ENCODE data around the gene TMEM82. TPM values are rescaled to one million over a fixed set of nuclear protein-coding genes. Genes with fewer than 3 reads are reported as not detected.

Gene TMEM82
- total and polyA plus RNA-seq, 2 of the 13 experiments (the other 11 are each of a cell fraction or from before 2014, with no cell fraction given): 0.24 to 0.97 TPM

DNA sequence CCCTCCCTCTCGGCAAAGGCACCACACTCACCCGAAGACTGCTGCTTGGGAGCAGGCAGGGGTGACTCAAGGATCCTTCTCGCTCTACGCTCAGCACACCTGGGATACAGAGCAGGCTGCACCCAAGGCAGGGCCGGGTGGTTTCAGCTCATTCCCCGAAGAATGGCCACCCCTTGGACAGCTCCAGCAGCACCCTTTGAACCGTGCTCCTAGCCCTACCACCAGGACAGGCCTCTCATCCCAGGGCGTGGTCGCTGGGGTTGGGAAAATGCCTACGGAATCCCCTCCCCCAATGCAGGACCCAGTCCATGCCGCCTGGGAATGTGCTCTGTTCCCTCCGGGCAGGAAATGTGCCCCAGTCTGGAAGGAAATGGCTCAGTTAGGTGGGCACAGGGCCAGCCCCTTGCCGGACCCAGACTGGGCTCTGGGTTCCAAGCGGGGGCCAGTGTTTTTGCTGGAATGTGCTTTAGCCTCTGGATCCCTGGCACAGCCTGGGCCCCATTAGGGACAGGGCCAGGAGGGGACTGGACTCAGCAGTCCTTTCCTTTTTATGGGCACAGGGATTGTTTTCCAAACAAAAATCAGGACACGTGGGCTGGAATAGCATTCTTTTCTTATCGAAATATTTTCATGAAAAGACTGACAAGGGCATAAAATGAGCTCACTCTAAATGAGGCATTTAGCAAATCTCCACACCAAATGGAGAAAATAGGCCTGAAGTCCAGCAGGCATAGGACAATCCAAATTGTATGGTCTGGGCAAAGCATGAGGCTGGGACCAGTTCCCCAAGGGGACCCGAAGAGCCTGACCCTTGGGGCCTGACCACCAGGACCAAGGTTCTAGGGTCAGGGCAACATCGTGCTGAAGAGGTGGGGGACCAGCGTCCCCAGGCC is 7.3 kb downstream of the TMEM82 start (continued):
- TF ChIP-seq, protein P1, sequence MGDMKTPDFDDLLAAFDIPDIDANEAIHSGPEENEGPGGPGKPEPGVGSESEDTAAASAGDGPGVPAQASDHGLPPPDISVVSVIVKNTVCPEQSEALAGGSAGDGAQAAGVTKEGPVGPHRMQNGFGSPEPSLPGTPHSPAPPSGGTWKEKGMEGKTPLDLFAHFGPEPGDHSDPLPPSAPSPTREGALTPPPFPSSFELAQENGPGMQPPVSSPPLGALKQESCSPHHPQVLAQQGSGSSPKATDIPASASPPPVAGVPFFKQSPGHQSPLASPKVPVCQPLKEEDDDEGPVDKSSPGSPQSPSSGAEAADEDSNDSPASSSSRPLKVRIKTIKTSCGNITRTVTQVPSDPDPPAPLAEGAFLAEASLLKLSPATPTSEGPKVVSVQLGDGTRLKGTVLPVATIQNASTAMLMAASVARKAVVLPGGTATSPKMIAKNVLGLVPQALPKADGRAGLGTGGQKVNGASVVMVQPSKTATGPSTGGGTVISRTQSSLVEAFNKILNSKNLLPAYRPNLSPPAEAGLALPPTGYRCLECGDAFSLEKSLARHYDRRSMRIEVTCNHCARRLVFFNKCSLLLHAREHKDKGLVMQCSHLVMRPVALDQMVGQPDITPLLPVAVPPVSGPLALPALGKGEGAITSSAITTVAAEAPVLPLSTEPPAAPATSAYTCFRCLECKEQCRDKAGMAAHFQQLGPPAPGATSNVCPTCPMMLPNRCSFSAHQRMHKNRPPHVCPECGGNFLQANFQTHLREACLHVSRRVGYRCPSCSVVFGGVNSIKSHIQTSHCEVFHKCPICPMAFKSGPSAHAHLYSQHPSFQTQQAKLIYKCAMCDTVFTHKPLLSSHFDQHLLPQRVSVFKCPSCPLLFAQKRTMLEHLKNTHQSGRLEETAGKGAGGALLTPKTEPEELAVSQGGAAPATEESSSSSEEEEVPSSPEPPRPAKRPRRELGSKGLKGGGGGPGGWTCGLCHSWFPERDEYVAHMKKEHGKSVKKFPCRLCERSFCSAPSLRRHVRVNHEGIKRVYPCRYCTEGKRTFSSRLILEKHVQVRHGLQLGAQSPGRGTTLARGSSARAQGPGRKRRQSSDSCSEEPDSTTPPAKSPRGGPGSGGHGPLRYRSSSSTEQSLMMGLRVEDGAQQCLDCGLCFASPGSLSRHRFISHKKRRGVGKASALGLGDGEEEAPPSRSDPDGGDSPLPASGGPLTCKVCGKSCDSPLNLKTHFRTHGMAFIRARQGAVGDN (CRISPR knock-in tag; IDR thresholded peaks at IDR 0.05): peak; percentile 71
- TF ChIP-seq HDAC6 (IDR thresholded peaks at IDR 0.05; ENCODE audit: low read depth, low read length): no peak
- TF ChIP-seq PHF8 (CRISPR knock-in tag; IDR thresholded peaks at IDR 0.05): peak; percentile 43; the same call in 1 of the 2 replicates
- no peak for TF ChIP-seq ZNF674 (CRISPR knock-in tag; IDR thresholded peaks at IDR 0.05; ENCODE audit: low read depth)
- 0 out of 2 replicates have a peak, but pooled peaks have one; percentile 38 for TF ChIP-seq NCOA2 (CRISPR knock-in tag; IDR thresholded peaks at IDR 0.05)
- TF ChIP-seq, protein P2, sequence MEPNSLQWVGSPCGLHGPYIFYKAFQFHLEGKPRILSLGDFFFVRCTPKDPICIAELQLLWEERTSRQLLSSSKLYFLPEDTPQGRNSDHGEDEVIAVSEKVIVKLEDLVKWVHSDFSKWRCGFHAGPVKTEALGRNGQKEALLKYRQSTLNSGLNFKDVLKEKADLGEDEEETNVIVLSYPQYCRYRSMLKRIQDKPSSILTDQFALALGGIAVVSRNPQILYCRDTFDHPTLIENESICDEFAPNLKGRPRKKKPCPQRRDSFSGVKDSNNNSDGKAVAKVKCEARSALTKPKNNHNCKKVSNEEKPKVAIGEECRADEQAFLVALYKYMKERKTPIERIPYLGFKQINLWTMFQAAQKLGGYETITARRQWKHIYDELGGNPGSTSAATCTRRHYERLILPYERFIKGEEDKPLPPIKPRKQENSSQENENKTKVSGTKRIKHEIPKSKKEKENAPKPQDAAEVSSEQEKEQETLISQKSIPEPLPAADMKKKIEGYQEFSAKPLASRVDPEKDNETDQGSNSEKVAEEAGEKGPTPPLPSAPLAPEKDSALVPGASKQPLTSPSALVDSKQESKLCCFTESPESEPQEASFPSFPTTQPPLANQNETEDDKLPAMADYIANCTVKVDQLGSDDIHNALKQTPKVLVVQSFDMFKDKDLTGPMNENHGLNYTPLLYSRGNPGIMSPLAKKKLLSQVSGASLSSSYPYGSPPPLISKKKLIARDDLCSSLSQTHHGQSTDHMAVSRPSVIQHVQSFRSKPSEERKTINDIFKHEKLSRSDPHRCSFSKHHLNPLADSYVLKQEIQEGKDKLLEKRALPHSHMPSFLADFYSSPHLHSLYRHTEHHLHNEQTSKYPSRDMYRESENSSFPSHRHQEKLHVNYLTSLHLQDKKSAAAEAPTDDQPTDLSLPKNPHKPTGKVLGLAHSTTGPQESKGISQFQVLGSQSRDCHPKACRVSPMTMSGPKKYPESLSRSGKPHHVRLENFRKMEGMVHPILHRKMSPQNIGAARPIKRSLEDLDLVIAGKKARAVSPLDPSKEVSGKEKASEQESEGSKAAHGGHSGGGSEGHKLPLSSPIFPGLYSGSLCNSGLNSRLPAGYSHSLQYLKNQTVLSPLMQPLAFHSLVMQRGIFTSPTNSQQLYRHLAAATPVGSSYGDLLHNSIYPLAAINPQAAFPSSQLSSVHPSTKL (CRISPR knock-in tag; IDR thresholded peaks at IDR 0.05): peak; percentile 37; the same call in 1 of the 2 replicates
- TF ChIP-seq CBX5 (CRISPR knock-in tag; IDR thresholded peaks at IDR 0.05; ENCODE audit: borderline replicate concordance): no peak; the same call in 1 of the 2 replicates
- TF ChIP-seq HOXA3 (CRISPR knock-in tag; IDR thresholded peaks at IDR 0.05): 0 out of 2 replicates have a peak, but pooled peaks have one; percentile 17
- TF ChIP-seq, protein P3, sequence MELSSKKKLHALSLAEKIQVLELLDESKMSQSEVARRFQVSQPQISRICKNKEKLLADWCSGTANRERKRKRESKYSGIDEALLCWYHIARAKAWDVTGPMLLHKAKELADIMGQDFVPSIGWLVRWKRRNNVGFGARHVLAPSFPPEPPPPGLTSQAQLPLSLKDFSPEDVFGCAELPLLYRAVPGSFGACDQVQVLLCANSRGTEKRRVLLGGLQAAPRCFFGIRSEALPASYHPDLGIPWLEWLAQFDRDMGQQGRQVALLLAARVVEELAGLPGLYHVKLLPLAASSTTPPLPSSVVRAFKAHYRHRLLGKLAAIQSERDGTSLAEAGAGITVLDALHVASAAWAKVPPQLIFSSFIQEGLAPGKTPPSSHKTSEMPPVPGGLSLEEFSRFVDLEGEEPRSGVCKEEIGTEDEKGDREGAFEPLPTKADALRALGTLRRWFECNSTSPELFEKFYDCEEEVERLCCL (CRISPR knock-in tag; IDR thresholded peaks at IDR 0.05; ENCODE audit: borderline replicate concordance): no peak
- TF ChIP-seq SP5 (CRISPR knock-in tag; IDR thresholded peaks at IDR 0.05; ENCODE audit: borderline replicate concordance, low read depth): peak; percentile 22; the same call in 1 of the 2 replicates
- TF ChIP-seq, protein P4, sequence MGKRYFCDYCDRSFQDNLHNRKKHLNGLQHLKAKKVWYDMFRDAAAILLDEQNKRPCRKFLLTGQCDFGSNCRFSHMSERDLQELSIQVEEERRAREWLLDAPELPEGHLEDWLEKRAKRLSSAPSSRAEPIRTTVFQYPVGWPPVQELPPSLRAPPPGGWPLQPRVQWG (CRISPR knock-in tag; IDR thresholded peaks at IDR 0.05; ENCODE audit: borderline replicate concordance, low read depth): no peak
- TF ChIP-seq ZBTB7B (CRISPR knock-in tag; IDR thresholded peaks at IDR 0.05): peak; percentile 51; the same call in 1 of the 2 replicates
- no peak for TF ChIP-seq TOPORS (CRISPR knock-in tag; IDR thresholded peaks at IDR 0.05)
- no peak for TF ChIP-seq ZNF775 (CRISPR knock-in tag; IDR thresholded peaks at IDR 0.05; ENCODE audit: borderline replicate concordance)
- TF ChIP-seq MIER2 (CRISPR knock-in tag; IDR thresholded peaks at IDR 0.05): peak; percentile 45; the same call in 1 of the 2 replicates
- TF ChIP-seq, protein P5, sequence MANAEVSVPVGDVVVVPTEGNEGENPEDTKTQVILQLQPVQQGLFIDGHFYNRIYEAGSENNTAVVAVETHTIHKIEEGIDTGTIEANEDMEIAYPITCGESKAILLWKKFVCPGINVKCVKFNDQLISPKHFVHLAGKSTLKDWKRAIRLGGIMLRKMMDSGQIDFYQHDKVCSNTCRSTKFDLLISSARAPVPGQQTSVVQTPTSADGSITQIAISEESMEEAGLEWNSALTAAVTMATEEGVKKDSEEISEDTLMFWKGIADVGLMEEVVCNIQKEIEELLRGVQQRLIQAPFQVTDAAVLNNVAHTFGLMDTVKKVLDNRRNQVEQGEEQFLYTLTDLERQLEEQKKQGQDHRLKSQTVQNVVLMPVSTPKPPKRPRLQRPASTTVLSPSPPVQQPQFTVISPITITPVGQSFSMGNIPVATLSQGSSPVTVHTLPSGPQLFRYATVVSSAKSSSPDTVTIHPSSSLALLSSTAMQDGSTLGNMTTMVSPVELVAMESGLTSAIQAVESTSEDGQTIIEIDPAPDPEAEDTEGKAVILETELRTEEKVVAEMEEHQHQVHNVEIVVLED (CRISPR knock-in tag; IDR thresholded peaks at IDR 0.05; ENCODE audit: borderline replicate concordance): no peak
